Omental fat pad (tissue), 4 donors: ENCODE measurements around the gene TAF10. TPM values are rescaled to one million over a fixed set of nuclear protein-coding genes. Genes with fewer than 3 reads are reported as not detected.
A peak's percentile ranks its signal among the peaks of the same experiment; 100 is the strongest.

Experiments
- ATAC-seq: fragments of 150-250 bp; one replicate; pipeline ENCODE4 v1.9.1; 2016; ENCODE audit warnings: mild to moderate bottlenecking, moderate library complexity; ENCODE audit not compliant: low FRiP score
- DNase-seq: peaks from one replicate; pipeline ENCODE4 v3.0.0-alpha.2; 2019; ENCODE audit warnings: low spot score
- CTCF ChIP-seq, 3 donors: fragments of 450-650 bp; IDR thresholded peaks; one replicate each; pipeline ENCODE4 v1.5.1; 2016 to 2017; ENCODE audit warnings: antibody characterized with exemption in 3 of 3, mild to moderate bottlenecking in 3 of 3, moderate library complexity in 2 of 3
- total RNA-seq, 4 donors: library from RNA; depleted of rRNA; stranded (reverse); fragments of >200 nt; gene quantifications; one replicate each; pipeline ENCODE4 v1.1.0, GENCODE V29; 2016

TAF10 gene
- total RNA-seq, 4 donors from 2014 or later, result 31.9 to 52.6 (median 37.1) TPM

- DNase-seq (no peak), ATAC-seq (no peak)
- no peak for TF ChIP-seq CTCF (IDR thresholded peaks at IDR 0.05)
Observed at GRCh38 chr11:6642957-6643356, 30.9 kb upstream of the TAF10 start.

GRCh38 chr11:6640985-6641701 is 29.1 kb upstream of the TAF10 start:
- ATAC-seq (no peak), DNase-seq (no peak)
- TF ChIP-seq CTCF (IDR thresholded peaks at IDR 0.05), result no peak

- TF ChIP-seq CTCF (IDR thresholded peaks at IDR 0.05), result no peak
Observed at GRCh38 chr11:6640036-6640984, 28.3 kb upstream of the TAF10 start.

GRCh38 chr11:6638429-6638828 is 26.4 kb upstream of the TAF10 start:
- no peak for TF ChIP-seq CTCF (IDR thresholded peaks at IDR 0.05)

More at GRCh38 chr11:6640036-6640984, 28.3 kb upstream of the TAF10 start:
- ATAC-seq (no peak), DNase-seq (no peak)

GRCh38 chr11:6637871-6638270 is 25.9 kb upstream of the TAF10 start:
- no peak for TF ChIP-seq CTCF (IDR thresholded peaks at IDR 0.05)
- peak; percentile 67 for ATAC-seq
- no peak for DNase-seq

More at GRCh38 chr11:6638429-6638828, 26.4 kb upstream of the TAF10 start:
- ATAC-seq (no peak), DNase-seq (no peak)

- ATAC-seq, result no peak
- no peak for TF ChIP-seq CTCF (IDR thresholded peaks at IDR 0.05)
Observed at GRCh38 chr11:6636480-6636879, 24.5 kb upstream of the TAF10 start.

More at GRCh38 chr11:6636480-6636879, 24.5 kb upstream of the TAF10 start:
- no peak for DNase-seq
